GM19193 (cell line): Measurements from ENCODE around the gene C2orf92.

Source experiments
- POLR2A ChIP-seq: IDR thresholded peaks from 4 replicates; pipeline ENCODE4 v1.6.1; 2011; ENCODE audit not compliant: insufficient read depth, insufficient read length; ENCODE audit errors: extremely low read depth

Gene C2orf92

GRCh38 chr2:97728091-97728731, 58.7 kb downstream of the C2orf92 start:
- TF ChIP-seq POLR2A, result no peak

DNA sequence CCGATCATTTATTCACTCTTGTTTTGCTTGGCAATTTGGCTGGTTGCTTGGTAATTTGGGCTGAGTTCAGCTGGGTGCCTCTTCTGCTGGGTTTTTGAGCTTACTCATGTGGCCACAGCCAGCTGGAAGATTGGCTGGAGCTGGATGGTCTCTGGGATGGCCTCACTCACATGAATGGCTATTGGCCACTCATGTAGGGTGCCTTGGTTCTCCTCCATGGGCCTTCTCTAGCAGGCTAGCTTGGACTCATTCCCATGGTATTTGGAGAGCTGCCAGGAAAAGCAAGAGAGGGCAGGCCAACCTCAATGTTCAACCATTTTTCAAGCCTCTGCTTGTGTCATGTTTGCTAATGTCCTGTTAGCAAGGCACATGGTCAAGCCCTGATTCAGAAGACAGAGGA, 60.7 kb downstream of the C2orf92 start:
- no peak for TF ChIP-seq POLR2A

- no peak for TF ChIP-seq POLR2A
Measured at GRCh38 chr2:97731274-97732020, 61.9 kb downstream of the C2orf92 start.

GRCh38 chr2:97732436-97733340, 63.2 kb downstream of the C2orf92 start:
- no peak for TF ChIP-seq POLR2A

DNA sequence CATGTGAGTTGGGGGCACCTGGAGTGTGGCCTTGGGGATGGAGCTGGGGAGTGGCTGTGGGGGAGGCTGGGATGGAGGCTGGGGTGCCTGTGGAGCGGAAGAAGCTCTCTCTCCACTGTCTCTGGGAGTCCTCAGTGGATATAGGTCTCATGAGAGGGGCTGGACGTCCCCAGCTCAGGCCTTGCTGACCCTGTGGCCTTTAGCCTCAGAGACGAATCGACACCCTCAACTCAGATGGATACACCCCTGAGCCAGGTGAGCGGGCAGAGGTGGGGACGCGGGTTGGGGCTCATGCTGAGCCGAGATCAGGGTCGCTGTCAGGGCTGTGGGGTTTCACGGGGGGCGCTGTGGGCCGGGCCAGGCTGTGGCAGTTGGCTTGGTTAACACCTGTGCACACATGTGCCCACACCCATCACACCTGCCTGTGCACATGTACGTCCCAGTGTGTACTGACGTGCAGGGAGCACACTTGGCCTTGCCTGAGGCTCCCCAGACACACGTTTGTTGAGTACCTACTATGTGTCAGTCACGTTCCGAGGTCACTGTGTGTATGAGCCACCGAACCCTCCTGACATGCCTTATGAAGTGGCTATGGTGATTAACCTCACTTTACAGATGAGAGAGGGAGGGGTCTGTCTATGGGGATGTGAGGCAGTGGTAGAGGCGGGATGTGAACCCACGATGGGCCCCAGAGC, 64.0 kb downstream of the C2orf92 start:
- no peak for TF ChIP-seq POLR2A

GRCh38 chr2:97734061-97735051, 64.8 kb downstream of the C2orf92 start:
- no peak for TF ChIP-seq POLR2A

DNA sequence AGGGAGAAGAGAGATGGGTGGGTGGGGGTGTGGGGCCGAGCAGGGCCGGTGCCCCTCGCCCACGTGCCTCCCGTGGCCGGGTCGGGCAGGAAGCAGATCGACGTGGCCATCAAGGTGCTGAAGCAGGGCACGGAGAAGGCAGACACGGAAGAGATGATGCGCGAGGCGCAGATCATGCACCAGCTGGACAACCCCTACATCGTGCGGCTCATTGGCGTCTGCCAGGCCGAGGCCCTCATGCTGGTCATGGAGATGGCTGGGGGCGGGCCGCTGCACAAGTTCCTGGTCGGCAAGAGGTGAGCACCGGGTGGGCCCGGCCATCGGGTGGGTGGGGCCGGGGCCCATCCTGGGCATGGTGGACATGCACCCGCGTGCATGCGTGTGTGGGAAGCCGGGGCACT, 65.6 kb downstream of the C2orf92 start:
- no peak for TF ChIP-seq POLR2A

DNA sequence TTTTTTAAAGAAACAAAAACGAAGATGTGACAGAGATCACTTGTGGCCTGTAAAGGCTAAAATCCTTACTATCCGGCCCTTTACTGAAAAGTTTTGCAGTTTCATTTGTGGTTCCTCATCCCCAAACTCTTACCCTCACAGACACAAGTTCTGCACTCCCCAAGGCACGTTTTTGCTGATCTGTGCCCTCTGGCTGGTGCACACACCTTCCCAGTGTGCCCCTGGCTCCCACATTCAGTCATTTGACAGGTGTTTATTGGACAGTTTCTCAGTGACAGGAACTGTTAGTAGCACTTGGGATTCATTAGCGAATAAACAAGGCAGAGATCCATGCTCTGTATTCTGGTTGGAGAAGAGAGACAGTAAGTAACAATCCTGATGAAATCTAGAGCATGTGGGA, 66.7 kb downstream of the C2orf92 start:
- no peak for TF ChIP-seq POLR2A

DNA sequence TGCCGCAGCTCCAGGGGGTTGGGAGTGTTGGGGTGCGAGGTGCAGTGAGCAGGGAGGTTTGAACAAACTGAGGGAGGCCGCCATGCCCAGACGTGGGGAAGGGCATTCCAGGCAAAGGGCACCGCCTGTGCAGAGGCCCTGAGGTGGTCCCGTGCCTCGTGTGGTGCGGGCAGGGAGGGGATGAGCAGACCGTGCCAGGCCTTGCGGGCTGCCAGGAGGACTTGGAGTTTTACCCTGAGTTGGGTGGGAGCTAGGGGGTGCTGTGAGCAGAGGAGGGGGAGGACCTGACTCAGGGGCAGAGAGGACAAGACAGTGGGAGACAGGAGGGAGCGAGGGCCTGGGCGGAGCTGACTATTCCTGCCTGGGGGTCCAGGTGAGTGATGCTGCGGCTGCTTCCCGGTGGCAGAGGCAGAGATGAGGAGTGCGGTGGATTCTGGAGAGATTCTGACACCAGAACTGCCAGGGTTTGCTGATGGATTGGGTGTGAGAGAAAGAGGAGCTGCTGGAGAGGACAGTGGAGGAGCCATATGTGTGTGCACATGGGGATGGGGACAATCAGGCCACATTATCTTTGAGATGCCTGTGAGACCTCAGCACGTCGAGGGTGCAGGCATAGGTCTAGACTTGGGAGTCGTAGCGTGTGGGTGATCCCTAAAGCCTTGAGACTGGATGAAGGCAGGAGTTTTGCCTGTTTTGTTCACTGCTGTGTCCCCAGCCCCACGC, 67.3 kb downstream of the C2orf92 start:
- TF ChIP-seq POLR2A, result no peak

DNA sequence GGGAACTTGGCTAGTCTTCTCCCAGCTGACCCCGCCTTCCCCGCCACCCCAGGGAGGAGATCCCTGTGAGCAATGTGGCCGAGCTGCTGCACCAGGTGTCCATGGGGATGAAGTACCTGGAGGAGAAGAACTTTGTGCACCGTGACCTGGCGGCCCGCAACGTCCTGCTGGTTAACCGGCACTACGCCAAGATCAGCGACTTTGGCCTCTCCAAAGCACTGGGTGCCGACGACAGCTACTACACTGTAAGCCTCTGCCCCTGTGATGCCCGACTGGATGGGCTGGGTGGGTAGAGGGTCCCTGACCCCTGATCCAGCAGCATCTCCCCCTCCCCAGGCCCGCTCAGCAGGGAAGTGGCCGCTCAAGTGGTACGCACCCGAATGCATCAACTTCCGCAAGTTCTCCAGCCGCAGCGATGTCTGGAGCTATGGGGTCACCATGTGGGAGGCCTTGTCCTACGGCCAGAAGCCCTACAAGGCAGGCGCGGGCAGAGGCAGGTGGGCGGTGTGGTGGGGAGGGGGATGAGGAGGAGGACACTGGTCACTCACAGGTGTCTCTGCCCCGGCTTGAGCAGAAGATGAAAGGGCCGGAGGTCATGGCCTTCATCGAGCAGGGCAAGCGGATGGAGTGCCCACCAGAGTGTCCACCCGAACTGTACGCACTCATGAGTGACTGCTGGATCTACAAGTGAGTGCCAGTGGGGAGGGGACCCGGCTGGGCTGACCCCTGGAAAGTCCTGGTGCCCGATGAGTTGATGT, 68.1 kb downstream of the C2orf92 start:
- no peak for TF ChIP-seq POLR2A

GRCh38 chr2:97738179-97739019, 68.9 kb downstream of the C2orf92 start:
- no peak for TF ChIP-seq POLR2A

DNA sequence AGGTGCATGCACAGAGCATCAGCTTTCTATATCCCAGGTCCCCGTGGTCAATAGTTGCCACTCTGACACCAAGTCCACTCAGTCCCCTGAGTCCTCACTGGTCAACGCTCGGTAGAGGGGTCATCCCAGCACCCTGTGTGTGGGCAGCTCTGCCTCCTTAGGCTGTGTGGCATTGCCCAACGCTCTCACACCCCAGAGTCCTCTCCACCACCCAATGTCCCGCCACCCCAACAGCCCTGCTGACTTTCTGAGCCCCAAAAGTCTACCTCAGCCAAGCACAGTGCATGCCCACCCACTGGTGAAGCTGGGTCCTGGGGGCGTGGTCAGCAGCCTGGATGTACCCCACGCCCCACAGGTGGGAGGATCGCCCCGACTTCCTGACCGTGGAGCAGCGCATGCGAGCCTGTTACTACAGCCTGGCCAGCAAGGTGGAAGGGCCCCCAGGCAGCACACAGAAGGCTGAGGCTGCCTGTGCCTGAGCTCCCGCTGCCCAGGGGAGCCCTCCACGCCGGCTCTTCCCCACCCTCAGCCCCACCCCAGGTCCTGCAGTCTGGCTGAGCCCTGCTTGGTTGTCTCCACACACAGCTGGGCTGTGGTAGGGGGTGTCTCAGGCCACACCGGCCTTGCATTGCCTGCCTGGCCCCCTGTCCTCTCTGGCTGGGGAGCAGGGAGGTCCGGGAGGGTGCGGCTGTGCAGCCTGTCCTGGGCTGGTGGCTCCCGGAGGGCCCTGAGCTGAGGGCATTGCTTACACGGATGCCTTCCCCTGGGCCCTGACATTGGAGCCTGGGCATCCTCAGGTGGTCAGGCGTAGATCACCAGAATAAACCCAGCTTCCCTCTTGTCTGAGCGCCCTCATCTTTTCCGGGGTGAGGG, 69.7 kb downstream of the C2orf92 start:
- no peak for TF ChIP-seq POLR2A
